ENCODE results near the gene MT2A.

MT2A gene

DNA sequence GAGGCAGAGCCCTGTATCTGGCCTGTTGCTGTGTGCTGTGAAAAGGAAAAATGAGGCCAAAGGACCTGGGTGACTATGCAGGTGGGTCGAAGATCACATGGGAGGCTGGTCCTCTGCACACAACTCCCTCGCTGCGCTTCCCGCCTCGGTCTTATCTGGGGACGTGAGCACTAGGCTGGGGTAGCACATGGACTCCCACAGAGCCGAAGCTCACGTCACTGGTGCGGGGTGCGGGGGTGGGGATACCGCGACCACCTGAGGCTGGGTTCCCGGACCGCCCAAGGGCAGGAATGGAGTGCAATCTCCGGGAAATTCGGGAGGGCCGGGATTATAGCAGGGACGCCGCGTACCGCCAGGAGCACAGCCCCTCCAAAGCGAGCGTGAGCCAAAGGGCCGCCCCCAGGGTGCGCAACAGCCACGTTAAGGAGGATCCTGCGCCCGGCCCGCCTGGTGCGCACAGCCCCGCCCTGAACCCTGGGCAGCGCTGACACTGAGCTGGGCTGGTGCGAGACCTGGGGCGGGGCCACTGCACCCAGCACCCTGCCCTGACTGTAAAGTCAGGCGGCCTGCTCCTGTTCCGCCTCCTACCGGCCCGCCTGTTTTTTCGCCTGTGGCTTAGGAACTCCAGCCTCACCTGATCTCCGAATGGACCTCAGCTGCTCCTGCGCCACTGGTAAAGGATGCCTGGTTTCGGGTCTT, 34.8 kb downstream of the MT2A start:
- no peak for TF ChIP-seq ZFX (IDR thresholded peaks at IDR 0.05)
- TF ChIP-seq, protein P1, sequence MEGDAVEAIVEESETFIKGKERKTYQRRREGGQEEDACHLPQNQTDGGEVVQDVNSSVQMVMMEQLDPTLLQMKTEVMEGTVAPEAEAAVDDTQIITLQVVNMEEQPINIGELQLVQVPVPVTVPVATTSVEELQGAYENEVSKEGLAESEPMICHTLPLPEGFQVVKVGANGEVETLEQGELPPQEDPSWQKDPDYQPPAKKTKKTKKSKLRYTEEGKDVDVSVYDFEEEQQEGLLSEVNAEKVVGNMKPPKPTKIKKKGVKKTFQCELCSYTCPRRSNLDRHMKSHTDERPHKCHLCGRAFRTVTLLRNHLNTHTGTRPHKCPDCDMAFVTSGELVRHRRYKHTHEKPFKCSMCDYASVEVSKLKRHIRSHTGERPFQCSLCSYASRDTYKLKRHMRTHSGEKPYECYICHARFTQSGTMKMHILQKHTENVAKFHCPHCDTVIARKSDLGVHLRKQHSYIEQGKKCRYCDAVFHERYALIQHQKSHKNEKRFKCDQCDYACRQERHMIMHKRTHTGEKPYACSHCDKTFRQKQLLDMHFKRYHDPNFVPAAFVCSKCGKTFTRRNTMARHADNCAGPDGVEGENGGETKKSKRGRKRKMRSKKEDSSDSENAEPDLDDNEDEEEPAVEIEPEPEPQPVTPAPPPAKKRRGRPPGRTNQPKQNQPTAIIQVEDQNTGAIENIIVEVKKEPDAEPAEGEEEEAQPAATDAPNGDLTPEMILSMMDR (conservative IDR thresholded peaks at IDR 0.05): peak; percentile 73
- H3K27ac ChIP-seq: peak overlapping the region; percentile 45; the same call in 1 of the 2 replicates

DNA sequence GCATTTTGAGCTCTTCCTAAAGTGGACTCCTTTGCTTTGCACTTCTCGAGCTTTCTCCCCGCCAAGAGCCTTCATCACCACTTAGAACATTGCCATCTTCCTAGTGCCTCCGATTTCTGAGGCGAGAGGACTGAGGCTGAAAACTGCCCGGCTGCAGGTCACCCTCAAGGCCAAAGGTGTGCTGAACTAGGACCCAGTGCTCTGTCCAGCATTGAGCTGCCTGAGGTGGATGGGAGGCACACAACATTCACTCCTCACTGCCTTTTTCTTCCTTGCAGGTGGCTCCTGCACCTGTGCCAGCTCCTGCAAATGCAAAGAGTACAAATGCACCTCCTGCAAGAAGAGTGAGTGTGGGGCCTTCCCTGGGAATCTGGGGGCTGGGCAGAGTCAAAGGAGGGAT, 35.4 kb downstream of the MT2A start:
- H3K27ac ChIP-seq: peak overlapping the region; percentile 45; the same call in 1 of the 2 replicates
- TF ChIP-seq, protein P1 (conservative IDR thresholded peaks at IDR 0.05): peak; percentile 46
- no peak for TF ChIP-seq ZFX (IDR thresholded peaks at IDR 0.05)

DNA sequence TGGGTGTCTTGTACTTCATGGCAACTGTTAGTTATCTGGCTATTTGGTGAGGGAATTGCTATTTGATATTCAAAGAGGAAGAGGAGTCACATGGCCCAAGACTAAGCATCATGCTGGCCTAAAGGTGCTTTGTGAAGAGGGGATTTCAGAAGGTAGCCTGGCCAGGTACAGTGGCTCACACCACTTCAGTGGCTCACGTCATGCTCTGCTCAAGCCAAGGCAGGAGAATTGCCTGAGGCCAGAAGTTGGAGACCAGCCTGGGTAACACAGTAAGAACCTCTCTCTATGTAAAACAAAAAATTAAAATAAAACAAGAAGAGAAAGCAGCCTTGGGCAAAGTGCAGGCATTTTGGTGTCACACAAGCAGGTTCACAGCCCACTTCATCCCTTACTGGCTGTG, 36.9 kb downstream of the MT2A start:
- H3K27ac ChIP-seq: no peak overlapping the region
- TF ChIP-seq, protein P1 (conservative IDR thresholded peaks at IDR 0.05): no peak
- no peak for TF ChIP-seq ZFX (IDR thresholded peaks at IDR 0.05)

DNA sequence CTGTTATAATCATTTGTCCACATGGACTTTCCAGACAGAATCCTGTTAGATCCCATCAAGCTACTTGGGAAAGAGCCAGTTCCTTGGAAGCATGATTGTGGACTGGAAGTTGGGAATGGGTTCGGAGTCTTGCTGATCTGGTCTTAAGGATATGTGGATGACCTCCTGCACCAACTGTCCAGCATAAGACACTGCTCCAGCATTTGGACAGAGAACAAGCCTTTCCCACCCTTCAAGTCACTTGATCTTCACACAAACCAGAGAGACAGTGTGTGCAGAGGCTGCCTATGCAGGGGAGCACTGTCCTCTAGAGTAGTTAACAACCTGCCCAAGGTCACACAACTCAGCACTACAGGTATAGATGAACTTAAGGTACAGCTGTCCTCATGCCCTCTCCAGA, 37.5 kb downstream of the MT2A start:
- no peak overlapping the region for H3K27ac ChIP-seq
- no peak for TF ChIP-seq ZFX (IDR thresholded peaks at IDR 0.05)
- TF ChIP-seq, protein P1 (conservative IDR thresholded peaks at IDR 0.05): no peak

DNA sequence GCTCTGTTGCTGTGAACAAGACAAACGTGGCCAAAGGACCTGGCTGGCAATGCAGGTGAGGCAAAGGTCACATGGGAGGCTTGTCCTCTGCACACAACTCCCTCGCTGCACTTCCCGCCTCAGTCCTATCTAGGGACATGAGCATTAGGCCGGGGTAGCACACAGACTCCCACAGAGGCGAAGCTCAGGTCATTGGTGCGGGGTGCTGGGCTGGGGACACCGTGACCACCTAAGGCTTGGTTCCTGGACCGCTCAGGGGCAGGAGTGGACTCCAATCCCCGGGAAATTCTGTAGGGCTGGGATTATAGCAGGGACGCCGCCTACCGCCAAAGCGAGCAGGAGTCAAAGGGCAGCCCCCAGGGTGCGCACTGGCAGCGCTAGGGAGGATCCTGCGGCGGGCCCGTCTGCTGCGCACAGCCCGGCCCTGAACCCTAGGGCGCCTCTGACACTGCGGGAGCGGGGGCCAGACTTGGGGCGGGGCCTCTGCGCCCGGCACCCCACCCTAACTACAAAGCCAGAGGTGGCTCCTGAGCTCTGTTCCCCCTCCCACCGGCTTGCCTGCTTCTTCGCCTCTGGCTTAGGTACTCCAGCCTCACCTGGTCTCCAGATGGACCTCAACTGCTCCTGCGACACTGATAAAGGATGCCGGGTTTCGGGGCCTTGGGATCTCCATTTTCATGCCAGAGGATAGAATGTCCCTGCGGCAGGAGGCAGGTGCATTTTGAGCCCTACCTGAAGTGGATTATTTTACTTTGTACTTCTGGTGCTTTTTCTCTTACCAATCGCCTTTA, 39.5 kb downstream of the MT2A start:
- no peak overlapping the region for H3K27ac ChIP-seq
- TF ChIP-seq, protein P1 (conservative IDR thresholded peaks at IDR 0.05): no peak
- no peak for TF ChIP-seq ZFX (IDR thresholded peaks at IDR 0.05)

DNA sequence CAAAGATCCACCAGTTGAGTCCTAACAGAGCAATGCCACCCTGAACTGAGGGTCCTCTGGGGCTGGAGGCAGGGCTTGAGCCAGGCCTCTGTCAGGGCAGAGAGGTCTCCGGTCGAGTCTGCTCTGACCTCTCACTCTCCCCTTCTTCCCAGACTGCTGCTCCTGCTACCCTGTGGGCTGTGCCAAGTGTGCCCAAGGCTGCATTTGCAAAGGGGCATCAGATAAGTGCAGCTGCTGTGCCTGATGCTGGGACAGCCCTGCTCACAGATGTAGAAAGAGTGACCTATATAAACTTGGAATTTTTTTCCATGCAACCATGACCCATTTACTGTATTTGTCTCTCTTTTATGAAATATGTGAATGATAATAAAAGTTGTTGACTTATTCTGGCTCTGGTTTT, 40.9 kb downstream of the MT2A start:
- no peak overlapping the region for H3K27ac ChIP-seq
- TF ChIP-seq ZFX (IDR thresholded peaks at IDR 0.05): no peak
- TF ChIP-seq, protein P1 (conservative IDR thresholded peaks at IDR 0.05): no peak

DNA sequence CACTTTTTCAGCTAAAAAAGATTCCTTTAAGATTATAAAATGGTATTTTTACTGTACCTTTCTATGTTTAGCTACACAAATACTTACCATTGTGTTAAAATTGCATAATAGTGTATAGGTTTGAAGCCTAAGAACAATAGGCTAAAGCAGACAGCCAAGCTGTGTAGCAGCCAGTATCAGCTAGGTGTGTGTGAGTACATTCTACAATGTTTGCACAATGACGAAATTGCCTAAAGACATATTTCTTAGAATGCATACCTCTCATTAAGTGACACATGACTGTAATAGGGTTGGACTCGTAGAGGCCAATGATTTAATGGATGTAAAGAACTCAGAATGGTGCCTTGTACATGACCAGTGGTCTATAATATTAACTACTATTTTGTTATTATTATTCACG, 41.4 kb downstream of the MT2A start:
- TF ChIP-seq, protein P1 (conservative IDR thresholded peaks at IDR 0.05): no peak
- TF ChIP-seq ZFX (IDR thresholded peaks at IDR 0.05): no peak
- H3K27ac ChIP-seq: no peak overlapping the region

Data from C4-2B (cell line).